Measurements from ENCODE around the gene KCNIP1. TPM values are rescaled to one million over a fixed set of nuclear protein-coding genes. Genes with fewer than 3 reads are reported as not detected.

The KCNIP1 gene
- total and polyA plus RNA-seq, 2 of the 13 experiments (the other 11 are each of a cell fraction or from before 2014, with no cell fraction given), result not detected

GRCh38 chr5:170694911-170695310 lies 191.1 kb downstream of the KCNIP1 start:
- no TSS peak for BruUV-seq (replicated peaks)
- H3K79me2 ChIP-seq (ENCODE audit: insufficient read depth, low read length), result no peaks in the 10 kb centered on the region
- no peaks in the 10 kb centered on the region for H3K9me3 ChIP-seq (ENCODE audit: low read length)
- intact Hi-C loops (cut with micrococcal nuclease; ENCODE audit: unreplicated experiment) (no loop called here), in situ Hi-C loops (cut with HindIII; ENCODE audit: extremely low pct_ligation_motif_present, low pct_unique_long_range_greater_than_20kb) (no loop called here)
- H3K27me3 ChIP-seq (ENCODE audit: control insufficient read depth in 1 of 2, insufficient read depth in 2 of 2, low read length in 2 of 2), result peaks cover 0 to 3% of the 10 kb centered on the region in 2 experiments; a peak in 1 of 5 replicates
- no peak overlapping the region for H3K9ac ChIP-seq (ENCODE audit: insufficient read depth, low read depth, low read length)
- ChIA-PET POLR2A (no interaction called here), CTCF (ENCODE audit: low intra/inter-chr PET ratio, low total read pairs) (no interaction called here)
- H3K4me2 ChIP-seq (ENCODE audit: low read depth, low read length), result no peak overlapping the region
- DNase-seq (ENCODE audit: low spot score) (no peak), FAIRE-seq (no peak), ATAC-seq (no peak)
- no peak overlapping the region for H3K4me3 ChIP-seq (replicated peaks in 1 of 3; ENCODE audit: insufficient read depth in 1 of 3, low read depth in 2 of 3, low read length in 3 of 3)
- TF ChIP-seq TERF1 (CRISPR knock-in tag; IDR thresholded peaks at IDR 0.05) (no peak), ZFP1 (CRISPR knock-in tag; IDR thresholded peaks at IDR 0.05) (no peak), ATF2 (CRISPR knock-in tag; IDR thresholded peaks at IDR 0.05) (no peak), FOXC1 (CRISPR knock-in tag; IDR thresholded peaks at IDR 0.05; ENCODE audit: borderline replicate concordance) (no peak)
- 4% methylated on average over 2 of the region's 2 CpGs for WGBS (ENCODE audit: low lambda C conversion rate)
- no peaks in the 10 kb centered on the region for H4K20me1 ChIP-seq (ENCODE audit: insufficient read depth, low read length)
- no peaks in the 10 kb centered on the region for H3K4me1 ChIP-seq (ENCODE audit: insufficient read depth, low read length)
- H3K27ac ChIP-seq (ENCODE audit: extremely low read length, insufficient read depth, low read length), result no peak overlapping the region
- no peak overlapping the region for H2AFZ ChIP-seq (ENCODE audit: low read length)
- no peaks in the 10 kb centered on the region for H3K36me3 ChIP-seq (replicated peaks in 1 of 2; ENCODE audit: control insufficient read depth in 1 of 2, insufficient read depth in 2 of 2, low read length in 2 of 2)

GRCh38 chr5:170697031-170697430 lies 193.2 kb downstream of the KCNIP1 start:
- Histone ChIP-seq H2AFZ (ENCODE audit: low read length) (no peak overlapping the region), H3K27ac (ENCODE audit: extremely low read length, insufficient read depth, low read length) (no peak overlapping the region), H3K27me3 (ENCODE audit: control insufficient read depth in 1 of 2, insufficient read depth in 2 of 2, low read length in 2 of 2) (peaks cover 0 to 3% of the 10 kb centered on the region in 2 experiments; a peak in 2 of 5 replicates), H3K9ac (ENCODE audit: insufficient read depth, low read depth, low read length) (no peak overlapping the region), H3K4me1 (ENCODE audit: insufficient read depth, low read length) (no peaks in the 10 kb centered on the region), H3K79me2 (ENCODE audit: insufficient read depth, low read length) (no peaks in the 10 kb centered on the region), H3K4me3 (replicated peaks in 1 of 3; ENCODE audit: insufficient read depth in 1 of 3, low read depth in 2 of 3, low read length in 3 of 3) (no peak overlapping the region), H3K36me3 (replicated peaks in 1 of 2; ENCODE audit: control insufficient read depth in 1 of 2, insufficient read depth in 2 of 2, low read length in 2 of 2) (no peaks in the 10 kb centered on the region), H4K20me1 (ENCODE audit: insufficient read depth, low read length) (no peaks in the 10 kb centered on the region), H3K9me3 (ENCODE audit: low read length) (no peaks in the 10 kb centered on the region), H3K4me2 (ENCODE audit: low read depth, low read length) (no peak overlapping the region)
- no peak for ATAC-seq
- no peak for FAIRE-seq
- in situ Hi-C loops (cut with HindIII; ENCODE audit: extremely low pct_ligation_motif_present, low pct_unique_long_range_greater_than_20kb) (no loop called here), intact Hi-C loops (cut with micrococcal nuclease; ENCODE audit: unreplicated experiment) (no loop called here)
- 6% methylated on average over 2 of the region's 2 CpGs for whole genome bisulfite sequencing (ENCODE audit: low lambda C conversion rate)
- DNase-seq (ENCODE audit: low spot score), result no peak
- ChIA-PET POLR2A (no interaction called here), CTCF (ENCODE audit: low intra/inter-chr PET ratio, low total read pairs) (no interaction called here)
- BruUV-seq (replicated peaks), result no TSS peak
- no peak for TF ChIP-seq ETV6 (CRISPR knock-in tag; conservative IDR thresholded peaks at IDR 0.05)
- TF ChIP-seq ZBTB43 (CRISPR knock-in tag; conservative IDR thresholded peaks at IDR 0.05), result no peak
- no peak for TF ChIP-seq ZNF788 (CRISPR knock-in tag; IDR thresholded peaks at IDR 0.05; ENCODE audit: borderline replicate concordance)
- TF ChIP-seq ZFAT (CRISPR knock-in tag; conservative IDR thresholded peaks at IDR 0.05), result no peak
- TF ChIP-seq CHD4 (IDR thresholded peaks at IDR 0.05; ENCODE audit: borderline replicate concordance, low read length), result no peak
- no peak for TF ChIP-seq ZNF160 (CRISPR knock-in tag; IDR thresholded peaks at IDR 0.05)
- no peak for TF ChIP-seq IKZF4 (CRISPR knock-in tag; IDR thresholded peaks at IDR 0.05; ENCODE audit: borderline replicate concordance, low read depth, not compliant biosample characterization)
- TF ChIP-seq KLF6 (CRISPR knock-in tag; IDR thresholded peaks at IDR 0.05), result no peak
- no peak for TF ChIP-seq DNMT1 (CRISPR knock-in tag; IDR thresholded peaks at IDR 0.05)
- TF ChIP-seq RFX3 (CRISPR knock-in tag; IDR thresholded peaks at IDR 0.05), result no peak
- TF ChIP-seq TARDBP (CRISPR knock-in tag; IDR thresholded peaks at IDR 0.05), result no peak
- TF ChIP-seq ZKSCAN1 (IDR thresholded peaks at IDR 0.05; ENCODE audit: low read length), result no peak
- no peak for TF ChIP-seq IRF2 (CRISPR knock-in tag; IDR thresholded peaks at IDR 0.05)

Data from HepG2 (cell line).